Subcutaneous abdominal adipose tissue (tissue), 5 donors: ENCODE measurements around the gene RAB5A.
"Not testable (repeated sequence)": the region's sequence is repeated elsewhere in the genome, so short reads cannot be mapped to it uniquely, and the experiment has no call there.

Experiments used
- H3K27ac ChIP-seq: one replicate; pipeline ENCODE4 v1.7.0; 2013; ENCODE audit warnings: low read depth, mild to moderate bottlenecking, inconsistent platforms, low read length, moderate library complexity
- H3K27me3 ChIP-seq, 5 donors: one replicate each; pipeline ENCODE4 v1.7.0; 2013; ENCODE audit warnings: low read length in 5 of 5, inconsistent platforms in 1 of 5; ENCODE audit not compliant: control insufficient read depth in 5 of 5, insufficient read depth in 4 of 5
- H3K36me3 ChIP-seq, 5 donors: one replicate each; pipeline ENCODE4 v1.7.0; 2013; ENCODE audit warnings: low read length in 5 of 5; ENCODE audit not compliant: control insufficient read depth in 5 of 5, insufficient read depth in 5 of 5
- H3K4me1 ChIP-seq, 5 donors: one replicate each; pipeline ENCODE4 v1.7.0; 2013; ENCODE audit warnings: low read length in 5 of 5, mild to moderate bottlenecking in 3 of 5, moderate library complexity in 1 of 5; ENCODE audit not compliant: control insufficient read depth in 5 of 5, insufficient read depth in 5 of 5
- H3K4me3 ChIP-seq, 5 donors: one replicate each; pipeline ENCODE4 v1.7.0; 2013; ENCODE audit warnings: low read length in 5 of 5, low read depth in 1 of 5
- H3K9ac ChIP-seq, 5 donors: one replicate each; pipeline ENCODE4 v1.7.0; 2013; ENCODE audit warnings: low read length in 5 of 5, mild to moderate bottlenecking in 4 of 5, moderate library complexity in 3 of 5
- H3K9me3 ChIP-seq, 5 donors: one replicate each; pipeline ENCODE4 v1.7.0; 2013; ENCODE audit warnings: low read length in 5 of 5; ENCODE audit not compliant: control insufficient read depth in 5 of 5
- donor health status: healthy.
- donor health status: healthy.
- donor health status: healthy.
- donor health status: healthy.
- donor health status: healthy.

The RAB5A gene

DNA sequence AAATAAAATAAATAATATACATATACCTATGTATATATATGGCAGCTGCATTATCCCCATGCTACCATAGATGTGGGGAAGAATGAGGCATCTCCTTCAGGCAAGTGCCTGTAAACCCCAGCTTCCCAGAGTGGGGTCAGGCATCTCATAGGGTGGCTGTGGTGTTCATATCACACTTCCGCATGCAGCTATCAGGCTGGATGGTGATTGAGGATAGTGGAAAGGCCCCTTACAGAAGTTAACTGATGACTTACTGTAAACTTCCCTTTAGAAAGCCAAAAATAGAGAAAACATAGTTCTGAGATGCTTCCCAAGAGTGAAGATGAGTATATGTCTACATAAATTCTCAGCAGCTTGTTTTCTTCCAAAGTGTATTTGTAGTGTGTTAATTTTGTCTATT, 68.6 kb downstream of the RAB5A start:
- Histone ChIP-seq H3K4me1 (no peaks in the 10 kb centered on the region), H3K9ac (no peak overlapping the region), H3K36me3 (no peaks in the 10 kb centered on the region), H3K9me3 (no peaks in the 10 kb centered on the region), H3K27ac (no peak overlapping the region), H3K4me3 (no peak overlapping the region), H3K27me3 (no peaks in the 10 kb centered on the region)

DNA sequence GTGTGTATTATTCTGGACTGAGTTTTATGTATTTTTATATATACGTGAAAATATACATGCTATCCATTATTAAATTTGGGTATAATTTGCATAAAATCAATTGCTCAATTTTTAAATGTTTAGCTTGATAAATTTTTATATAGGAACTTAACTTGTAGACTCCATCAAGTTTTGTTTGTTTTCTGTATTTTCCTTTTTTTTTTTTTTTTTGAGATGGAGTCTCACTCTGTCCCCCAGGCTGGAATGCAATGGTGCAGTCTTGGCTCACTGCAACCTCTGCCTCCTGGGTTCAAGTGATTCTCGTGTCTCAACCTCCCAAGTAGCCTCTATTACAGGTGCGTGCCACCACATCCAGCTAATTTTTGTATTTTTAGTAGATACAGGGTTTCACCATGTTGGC, 69.2 kb downstream of the RAB5A start:
- H3K27ac ChIP-seq, H3K36me3 ChIP-seq, H3K4me3 ChIP-seq, H3K9ac ChIP-seq, H3K27me3 ChIP-seq, H3K4me1 ChIP-seq, H3K9me3 ChIP-seq: not testable (repeated sequence)

GRCh38 chr3:20022954-20023622, 76.2 kb downstream of the RAB5A start:
- H3K4me3 ChIP-seq, result no peak overlapping the region
- H3K4me1 ChIP-seq, result peaks cover 2 to 33% (median 10%) of the 10 kb centered on the region in 5 donors
- no peak overlapping the region for H3K9ac ChIP-seq
- H3K9me3 ChIP-seq, result no peaks in the 10 kb centered on the region
- no peaks in the 10 kb centered on the region for H3K36me3 ChIP-seq
- H3K27ac ChIP-seq, result peak overlapping the region; percentile 35
- no peaks in the 10 kb centered on the region for H3K27me3 ChIP-seq

DNA sequence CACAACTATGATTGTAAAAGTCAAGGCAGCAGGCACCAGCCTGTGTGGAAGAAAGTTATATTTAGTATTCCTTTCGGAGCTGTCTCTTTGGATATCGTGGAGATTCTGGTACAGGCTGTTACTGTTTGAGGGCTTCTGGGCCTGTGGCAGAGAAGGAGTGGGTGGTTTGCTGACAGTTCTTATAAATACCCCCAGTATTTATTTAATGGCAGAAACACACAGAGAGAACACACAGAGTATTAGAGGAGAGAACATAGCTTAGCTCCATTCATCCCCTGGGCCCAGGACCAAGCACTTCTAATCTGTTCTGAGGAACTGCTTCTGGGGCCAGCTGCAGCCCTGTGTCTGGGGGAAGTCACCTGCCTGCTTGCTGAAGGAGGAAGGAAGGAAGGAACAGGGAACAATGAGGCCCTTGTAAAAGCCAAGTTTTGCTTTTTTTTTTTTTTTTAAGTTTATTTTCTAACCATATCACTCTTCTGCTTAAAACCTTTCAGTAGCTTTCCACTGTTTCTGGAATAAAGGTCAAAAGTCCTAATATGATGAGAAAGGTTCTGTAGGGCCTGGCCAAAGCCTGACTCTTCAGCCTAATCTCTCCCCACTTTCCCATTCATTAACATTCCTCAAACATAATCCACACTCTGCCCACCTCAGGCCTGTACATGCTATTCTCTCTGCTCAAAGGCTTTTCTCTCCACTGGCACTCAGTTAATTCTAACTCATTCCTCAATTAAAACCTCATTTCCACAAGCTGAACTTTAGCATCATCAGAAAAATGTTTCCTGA, 76.9 kb downstream of the RAB5A start:
- Histone ChIP-seq H3K4me1 (peaks cover 2 to 33% (median 10%) of the 10 kb centered on the region in 5 donors), H3K4me3 (no peak overlapping the region), H3K9ac (no peak overlapping the region), H3K9me3 (no peaks in the 10 kb centered on the region), H3K27ac (peak overlapping the region; percentile 35), H3K36me3 (no peaks in the 10 kb centered on the region), H3K27me3 (no peaks in the 10 kb centered on the region)

GRCh38 chr3:20027136-20027535, 80.2 kb downstream of the RAB5A start:
- no peak overlapping the region for H3K4me3 ChIP-seq
- no peaks in the 10 kb centered on the region for H3K9me3 ChIP-seq
- no peaks in the 10 kb centered on the region for H3K27me3 ChIP-seq
- no peak overlapping the region for H3K27ac ChIP-seq
- H3K36me3 ChIP-seq, result no peaks in the 10 kb centered on the region
- no peak overlapping the region for H3K9ac ChIP-seq
- peaks cover 2 to 33% (median 10%) of the 10 kb centered on the region in 5 donors for H3K4me1 ChIP-seq

DNA sequence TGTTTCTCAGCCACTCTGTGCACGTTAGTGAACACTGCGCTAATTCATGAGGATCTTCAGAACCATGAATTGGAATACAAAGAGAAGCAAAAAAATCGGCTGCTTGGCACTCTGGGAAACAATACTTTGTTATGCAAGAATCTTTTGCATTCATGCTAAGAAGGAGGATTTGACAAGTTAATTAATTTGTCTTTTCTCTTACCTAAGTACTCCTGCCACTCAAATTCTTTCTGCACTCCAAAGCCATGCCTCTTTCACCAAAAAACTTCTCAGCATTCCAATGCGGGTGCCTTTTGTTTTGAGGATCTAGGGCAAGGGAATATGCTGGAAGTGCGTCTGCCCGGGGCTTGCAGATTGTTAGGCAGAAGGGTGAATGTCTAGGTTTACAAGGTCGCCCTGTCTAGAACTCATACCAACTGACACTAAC, 82.0 kb downstream of the RAB5A start:
- H3K9me3 ChIP-seq, result no peaks in the 10 kb centered on the region
- H3K27ac ChIP-seq, result no peak overlapping the region

DNA sequence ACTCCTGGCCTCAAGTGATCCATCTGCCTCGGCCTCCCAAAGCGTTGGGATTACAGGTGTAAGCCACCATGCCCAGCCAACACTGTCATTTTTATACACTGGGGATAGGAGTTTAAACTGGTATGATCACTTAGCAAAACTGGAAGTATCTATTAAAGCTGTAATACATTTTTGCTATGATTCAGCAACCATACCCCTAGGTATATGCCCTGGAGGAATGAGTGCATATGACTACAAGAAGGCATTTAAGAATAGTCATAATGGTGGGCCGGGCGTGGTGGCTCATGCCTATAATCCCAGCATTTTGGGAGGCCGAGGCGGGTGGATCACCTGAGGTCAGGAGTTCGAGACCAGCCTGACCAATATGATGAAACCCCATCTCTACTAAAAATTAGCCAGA, 85.0 kb downstream of the RAB5A start:
- not testable (repeated sequence) for H3K9ac ChIP-seq, H3K27ac ChIP-seq, H3K36me3 ChIP-seq, H3K4me3 ChIP-seq, H3K4me1 ChIP-seq, H3K27me3 ChIP-seq, H3K9me3 ChIP-seq

More for the DNA sequence above, 82.0 kb downstream of the RAB5A start:
- Histone ChIP-seq H3K4me3 (no peak overlapping the region), H3K36me3 (no peaks in the 10 kb centered on the region), H3K27me3 (no peaks in the 10 kb centered on the region), H3K4me1 (peaks cover 0 to 15% (median 3%) of the 10 kb centered on the region in 5 donors), H3K9ac (no peak overlapping the region)
